Measurements from ENCODE around the gene SIRT5.

Gene SIRT5

GRCh38 chr6:13586603-13587542, 12.5 kb downstream of the SIRT5 start:
- no peak for DNase-seq (ENCODE audit: insufficient read length, low spot score)
- no peak for FAIRE-seq
- no peak for TF ChIP-seq POLR2A (IDR thresholded peaks at IDR 0.05; ENCODE audit: low read depth, low read length)

GRCh38 chr6:13589801-13590200, 15.4 kb downstream of the SIRT5 start:
- DNase-seq (ENCODE audit: insufficient read length, low spot score) (no peak), FAIRE-seq (no peak)
- no peak for TF ChIP-seq POLR2A (IDR thresholded peaks at IDR 0.05; ENCODE audit: low read depth, low read length)

GRCh38 chr6:13590574-13591153, 16.3 kb downstream of the SIRT5 start:
- DNase-seq (ENCODE audit: insufficient read length, low spot score) (no peak), FAIRE-seq (no peak)
- no peak for TF ChIP-seq POLR2A (IDR thresholded peaks at IDR 0.05; ENCODE audit: low read depth, low read length)

- no peak for TF ChIP-seq POLR2A (IDR thresholded peaks at IDR 0.05; ENCODE audit: low read depth, low read length)
These were observed 17.0 kb downstream of the SIRT5 start for GRCh38 chr6:13591205-13591921.

GRCh38 chr6:13593103-13593502, 18.7 kb downstream of the SIRT5 start:
- no peak for FAIRE-seq
- no peak for TF ChIP-seq POLR2A (IDR thresholded peaks at IDR 0.05; ENCODE audit: low read depth, low read length)
- no peak for DNase-seq (ENCODE audit: insufficient read length, low spot score)

More at GRCh38 chr6:13591205-13591921, 17.0 kb downstream of the SIRT5 start:
- DNase-seq (ENCODE audit: insufficient read length, low spot score) (no peak), FAIRE-seq (no peak)

DNA sequence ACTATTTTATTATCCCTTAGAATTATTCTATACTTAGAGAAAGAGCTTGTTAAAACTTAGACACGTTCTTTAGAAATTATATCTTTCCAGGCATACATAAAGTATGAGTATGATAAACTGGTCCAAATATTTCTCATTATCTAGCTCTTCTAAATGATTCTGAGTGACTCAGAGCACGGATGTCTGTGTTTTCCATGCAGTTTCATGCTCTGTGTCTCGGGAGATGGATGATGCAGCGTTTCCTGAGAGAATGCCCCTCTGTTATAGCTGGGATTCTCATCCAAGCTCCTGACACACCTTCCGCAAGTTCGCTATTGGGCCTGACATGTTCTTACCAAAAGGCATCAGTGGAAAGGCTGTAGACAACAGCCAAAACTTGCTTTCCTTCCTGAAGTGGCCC, 19.3 kb downstream of the SIRT5 start:
- FAIRE-seq: no peak
- no peak for TF ChIP-seq POLR2A (IDR thresholded peaks at IDR 0.05; ENCODE audit: low read depth, low read length)
- DNase-seq (ENCODE audit: insufficient read length, low spot score): no peak

GRCh38 chr6:13597073-13597472, 22.7 kb downstream of the SIRT5 start:
- DNase-seq (ENCODE audit: insufficient read length, low spot score) (no peak), FAIRE-seq (no peak)
- TF ChIP-seq POLR2A (IDR thresholded peaks at IDR 0.05; ENCODE audit: low read depth, low read length): no peak

GRCh38 chr6:13600036-13600435, 25.6 kb downstream of the SIRT5 start:
- no peak for TF ChIP-seq POLR2A (IDR thresholded peaks at IDR 0.05; ENCODE audit: low read depth, low read length)
- DNase-seq (ENCODE audit: insufficient read length, low spot score) (no peak), FAIRE-seq (no peak)

- FAIRE-seq (no peak), DNase-seq (ENCODE audit: insufficient read length, low spot score) (no peak)
- TF ChIP-seq POLR2A (IDR thresholded peaks at IDR 0.05; ENCODE audit: low read depth, low read length): no peak
These were observed 29.7 kb downstream of the SIRT5 start for GRCh38 chr6:13604135-13604534.

- DNase-seq (ENCODE audit: insufficient read length, low spot score): no peak
- no peak for TF ChIP-seq POLR2A (IDR thresholded peaks at IDR 0.05; ENCODE audit: low read depth, low read length)
- no peak for FAIRE-seq
These were observed 30.4 kb downstream of the SIRT5 start for GRCh38 chr6:13604546-13605416.

DNA sequence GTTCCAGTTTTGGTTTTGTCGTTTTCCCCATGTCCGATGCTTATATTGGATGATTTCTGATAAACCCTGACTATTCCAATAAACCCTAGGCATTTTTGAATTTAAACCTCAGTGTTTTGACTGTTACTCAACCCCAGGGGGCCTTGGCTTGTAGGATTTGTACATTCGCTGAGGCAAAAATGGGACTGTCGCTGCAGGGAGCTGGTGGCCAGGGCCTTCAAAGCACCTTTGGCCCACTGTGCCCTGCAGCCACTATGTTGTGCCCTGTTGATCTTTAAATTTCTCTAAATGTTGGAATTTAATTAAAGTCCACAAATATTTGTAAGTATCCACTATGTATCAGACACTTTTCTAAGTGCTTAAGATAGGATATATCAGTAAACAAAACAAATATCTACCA, 31.2 kb downstream of the SIRT5 start:
- no peak for TF ChIP-seq POLR2A (IDR thresholded peaks at IDR 0.05; ENCODE audit: low read depth, low read length)
- FAIRE-seq: no peak
- DNase-seq (ENCODE audit: insufficient read length, low spot score): no peak

DNA sequence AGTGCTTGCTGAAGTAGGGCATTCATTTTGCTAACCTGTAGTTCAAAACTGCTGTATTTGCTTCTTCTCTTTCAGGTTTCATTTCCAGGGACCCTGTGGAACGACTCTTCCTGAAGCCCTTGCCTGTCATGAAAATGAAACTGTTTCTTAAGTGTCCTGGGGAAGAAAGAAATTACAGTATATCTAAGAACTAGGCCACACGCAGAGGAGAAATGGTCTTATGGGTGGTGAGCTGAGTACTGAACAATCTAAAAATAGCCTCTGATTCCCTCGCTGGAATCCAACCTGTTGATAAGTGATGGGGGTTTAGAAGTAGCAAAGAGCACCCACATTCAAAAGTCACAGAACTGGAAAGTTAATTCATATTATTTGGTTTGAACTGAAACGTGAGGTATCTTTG, 37.3 kb downstream of the SIRT5 start:
- no peak for FAIRE-seq
- DNase-seq (ENCODE audit: insufficient read length, low spot score): no peak
- no peak for TF ChIP-seq POLR2A (IDR thresholded peaks at IDR 0.05; ENCODE audit: low read depth, low read length)

DNA sequence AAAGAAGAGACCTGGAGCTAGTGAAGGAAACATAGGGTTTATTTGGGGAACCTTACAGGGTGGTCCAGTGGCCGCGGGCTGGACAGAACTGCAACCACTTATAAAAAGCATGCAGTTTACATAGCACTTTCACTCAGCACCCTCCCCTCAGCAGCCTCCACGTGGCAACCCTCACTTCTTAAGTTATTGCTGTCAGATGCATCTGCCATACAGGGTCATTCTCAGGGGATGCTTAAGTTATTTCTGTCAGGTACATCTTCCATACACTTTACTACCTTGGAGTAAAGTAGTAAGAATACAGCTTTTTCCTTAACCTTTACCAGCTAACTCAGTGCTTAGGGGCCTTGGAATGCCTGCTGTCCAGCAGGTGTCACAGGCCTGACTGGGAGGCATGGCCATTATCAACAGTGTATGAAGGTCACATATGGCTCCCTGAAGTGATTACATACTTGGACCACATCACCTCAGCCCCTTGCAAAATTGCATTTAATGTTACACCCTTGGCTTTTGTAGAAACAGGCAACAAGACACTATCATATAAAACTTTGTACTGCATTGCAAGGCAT, 38.7 kb downstream of the SIRT5 start:
- FAIRE-seq (no peak), DNase-seq (ENCODE audit: insufficient read length, low spot score) (no peak)
- no peak for TF ChIP-seq POLR2A (IDR thresholded peaks at IDR 0.05; ENCODE audit: low read depth, low read length)
